ENCODE data around the gene HCST. TPM values are rescaled to one million over a fixed set of nuclear protein-coding genes. Genes with fewer than 3 reads are reported as not detected.

Gene HCST
- total and polyA plus RNA-seq, 4 donors: 2.0 to 13.3 (median 3.8) TPM

GRCh38 chr19:35895911-35896642 lies 6.3 kb upstream of the HCST start (continued):
- TF ChIP-seq SP1 (IDR thresholded peaks at IDR 0.05) (no peak), CTCF (IDR thresholded peaks at IDR 0.05; ENCODE audit: low read depth, low read length, missing input control) (no peak), RXRA (IDR thresholded peaks at IDR 0.05) (no peak)

GRCh38 chr19:35896643-35897040 lies 5.7 kb upstream of the HCST start:
- TF ChIP-seq MAX (IDR thresholded peaks at IDR 0.05): no peak
- TF ChIP-seq GABPA (IDR thresholded peaks at IDR 0.05 in 1 of 2, conservative IDR thresholded peaks at IDR 0.05 in 1 of 2): no peak
- no peak for TF ChIP-seq CTCF (IDR thresholded peaks at IDR 0.05; ENCODE audit: low read depth, low read length, missing input control)
- TF ChIP-seq RAD21 (IDR thresholded peaks at IDR 0.05): no peak
- no peak for TF ChIP-seq NR2F2 (IDR thresholded peaks at IDR 0.05)
- TF ChIP-seq HNF4G (IDR thresholded peaks at IDR 0.05): no peak
- TF ChIP-seq FOXA2 (IDR thresholded peaks at IDR 0.05): no peak
- TF ChIP-seq TAF1 (conservative IDR thresholded peaks at IDR 0.05): no peak
- TF ChIP-seq SP1 (IDR thresholded peaks at IDR 0.05): no peak
- TF ChIP-seq REST (IDR thresholded peaks at IDR 0.05): no peak
- TF ChIP-seq HNF4A (conservative IDR thresholded peaks at IDR 0.05): no peak
- TF ChIP-seq JUND (IDR thresholded peaks at IDR 0.05): no peak
- TF ChIP-seq FOXA1 (IDR thresholded peaks at IDR 0.05): no peak
- WGBS: 96% methylated on average over 13 of the region's 13 CpGs
- Histone ChIP-seq H3K4me1 (ENCODE audit: control insufficient read depth in 4 of 4, insufficient read depth in 4 of 4, low read length in 3 of 4) (peaks cover 0 to 4% (median 2%) of the 10 kb centered on the region in 4 donors), H3K9me3 (ENCODE audit: control insufficient read depth in 4 of 4, low read length in 3 of 4) (no peaks in the 10 kb centered on the region), H3K9ac (ENCODE audit: low read depth in 1 of 2, low read length in 2 of 2) (no peak overlapping the region), H3K4me3 (ENCODE audit: low read depth in 1 of 3, low read length in 3 of 3) (no peak overlapping the region), H3K27ac (ENCODE audit: low read depth in 1 of 2, low read length in 2 of 2) (no peak overlapping the region), H3K36me3 (ENCODE audit: control insufficient read depth in 4 of 4, insufficient read depth in 3 of 4, low read depth in 1 of 4, low read length in 3 of 4) (peaks cover 3 to 16% (median 8%) of the 10 kb centered on the region in 4 donors), H3K27me3 (ENCODE audit: control insufficient read depth in 4 of 4, insufficient read depth in 4 of 4, low read length in 3 of 4) (no peaks in the 10 kb centered on the region)
- DNase-seq (ENCODE audit: low spot score): no peak
